ENCODE data around the gene KRTAP5-1.

The KRTAP5-1 gene

DNA sequence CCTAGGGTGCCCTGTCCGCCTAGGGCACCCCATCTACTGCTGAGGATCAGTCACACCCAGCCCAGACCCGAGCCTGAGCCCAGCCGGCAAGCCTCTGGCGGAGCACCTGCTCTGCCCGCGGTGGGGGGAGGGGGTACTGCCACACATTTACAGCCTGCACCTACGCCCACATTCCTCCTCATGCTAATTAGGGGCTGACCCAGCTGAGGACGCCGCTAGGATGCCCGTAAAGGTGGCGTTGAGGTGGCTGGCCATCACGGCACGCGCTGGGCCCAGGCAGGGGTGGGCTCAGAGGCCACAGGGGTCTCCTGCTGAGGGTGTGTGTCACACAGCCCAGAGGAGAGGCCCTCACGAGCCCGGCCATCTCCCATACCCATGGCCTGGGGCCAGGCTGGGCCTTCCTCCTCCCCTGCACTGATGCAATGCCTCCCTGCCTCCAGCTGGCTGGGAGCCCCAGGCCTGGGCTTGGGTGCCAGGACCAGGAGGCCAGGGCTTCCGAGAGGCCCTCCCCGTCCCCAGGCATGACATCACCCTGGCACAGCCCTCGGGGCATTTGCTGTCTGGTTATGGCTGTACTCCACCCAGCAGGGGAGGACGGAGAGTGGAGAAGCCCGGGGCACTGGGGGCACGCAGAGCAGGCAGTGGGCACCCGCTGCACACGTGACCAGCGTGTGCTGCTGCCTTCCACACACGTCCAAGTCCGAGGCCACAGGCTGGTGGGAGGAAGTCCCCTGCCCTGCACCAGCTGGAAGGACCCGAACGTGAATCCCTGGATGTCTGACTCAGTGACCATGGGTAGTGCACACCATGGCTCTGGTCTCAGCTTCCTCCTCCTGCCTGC, 25.8 kb downstream of the KRTAP5-1 start:
- TF ChIP-seq, protein P1, sequence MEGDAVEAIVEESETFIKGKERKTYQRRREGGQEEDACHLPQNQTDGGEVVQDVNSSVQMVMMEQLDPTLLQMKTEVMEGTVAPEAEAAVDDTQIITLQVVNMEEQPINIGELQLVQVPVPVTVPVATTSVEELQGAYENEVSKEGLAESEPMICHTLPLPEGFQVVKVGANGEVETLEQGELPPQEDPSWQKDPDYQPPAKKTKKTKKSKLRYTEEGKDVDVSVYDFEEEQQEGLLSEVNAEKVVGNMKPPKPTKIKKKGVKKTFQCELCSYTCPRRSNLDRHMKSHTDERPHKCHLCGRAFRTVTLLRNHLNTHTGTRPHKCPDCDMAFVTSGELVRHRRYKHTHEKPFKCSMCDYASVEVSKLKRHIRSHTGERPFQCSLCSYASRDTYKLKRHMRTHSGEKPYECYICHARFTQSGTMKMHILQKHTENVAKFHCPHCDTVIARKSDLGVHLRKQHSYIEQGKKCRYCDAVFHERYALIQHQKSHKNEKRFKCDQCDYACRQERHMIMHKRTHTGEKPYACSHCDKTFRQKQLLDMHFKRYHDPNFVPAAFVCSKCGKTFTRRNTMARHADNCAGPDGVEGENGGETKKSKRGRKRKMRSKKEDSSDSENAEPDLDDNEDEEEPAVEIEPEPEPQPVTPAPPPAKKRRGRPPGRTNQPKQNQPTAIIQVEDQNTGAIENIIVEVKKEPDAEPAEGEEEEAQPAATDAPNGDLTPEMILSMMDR (IDR thresholded peaks at IDR 0.05; ENCODE audit: low read depth, low read length), result no peak
- DNase-seq (ENCODE audit: extremely low read depth, low read depth), result peak; percentile 53

DNA sequence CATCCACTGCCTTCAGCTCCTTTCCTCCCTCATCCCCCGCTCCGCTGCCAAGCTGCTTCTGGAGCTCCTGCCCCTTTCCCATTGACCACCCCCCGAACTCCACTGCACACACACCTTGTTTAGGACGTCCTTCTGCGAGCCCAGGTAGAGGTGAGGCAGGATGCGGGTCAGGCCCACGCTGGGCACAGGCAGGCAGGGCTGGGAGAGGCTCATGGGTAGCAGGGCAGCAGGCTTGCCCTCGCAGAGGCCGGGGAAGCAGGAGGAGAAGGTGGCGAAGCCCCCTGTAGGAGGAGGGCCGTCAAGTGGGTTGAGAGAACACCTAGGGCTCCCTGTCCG, 26.3 kb downstream of the KRTAP5-1 start:
- no peak for DNase-seq (ENCODE audit: extremely low read depth, low read depth)
- TF ChIP-seq, protein P1 (IDR thresholded peaks at IDR 0.05; ENCODE audit: low read depth, low read length), result no peak

DNA sequence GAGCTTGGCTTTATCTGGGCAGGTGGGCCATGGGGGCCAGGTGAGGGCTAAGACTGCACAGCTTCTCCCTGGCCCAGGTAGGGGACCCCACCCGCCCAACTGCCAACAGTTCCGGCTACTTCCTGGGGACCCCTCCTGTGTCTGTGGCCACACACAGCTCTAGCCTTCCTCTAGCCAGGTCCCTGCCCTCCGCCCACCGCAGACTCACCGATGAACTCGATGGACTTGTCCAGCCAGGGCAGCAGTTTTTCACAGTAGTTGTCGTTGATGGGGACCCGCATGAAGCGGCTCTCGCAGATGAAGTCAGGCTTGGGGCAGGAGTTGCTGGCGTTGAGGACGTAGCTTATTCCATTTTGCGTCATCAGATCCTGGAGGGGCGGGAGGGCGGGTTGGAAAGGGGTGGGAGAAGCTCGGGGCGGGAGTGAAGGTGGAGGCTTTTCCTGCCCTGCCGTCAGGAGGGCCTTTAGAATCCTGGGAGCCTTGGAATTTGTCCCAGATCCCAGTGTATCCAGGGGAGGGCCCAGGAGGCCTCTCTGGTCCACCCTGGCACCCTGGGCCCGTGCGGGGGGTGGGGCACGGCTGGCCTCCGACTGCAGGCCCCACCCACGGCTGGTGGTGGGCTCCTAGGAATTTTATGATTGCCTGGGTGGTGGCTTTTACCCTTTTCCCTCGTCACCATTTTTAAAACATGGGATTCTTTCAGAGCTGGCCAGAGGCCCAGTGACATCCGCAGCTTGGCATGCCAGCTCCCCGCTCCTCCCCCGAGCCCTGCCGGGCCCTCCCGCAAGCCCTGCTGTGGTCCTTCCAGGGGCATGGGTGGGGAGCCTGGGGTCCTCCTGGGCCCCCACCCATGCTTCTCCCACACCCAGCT, 26.9 kb downstream of the KRTAP5-1 start:
- TF ChIP-seq, protein P1 (IDR thresholded peaks at IDR 0.05; ENCODE audit: low read depth, low read length), result no peak
- DNase-seq (ENCODE audit: extremely low read depth, low read depth), result peak; percentile 30

DNA sequence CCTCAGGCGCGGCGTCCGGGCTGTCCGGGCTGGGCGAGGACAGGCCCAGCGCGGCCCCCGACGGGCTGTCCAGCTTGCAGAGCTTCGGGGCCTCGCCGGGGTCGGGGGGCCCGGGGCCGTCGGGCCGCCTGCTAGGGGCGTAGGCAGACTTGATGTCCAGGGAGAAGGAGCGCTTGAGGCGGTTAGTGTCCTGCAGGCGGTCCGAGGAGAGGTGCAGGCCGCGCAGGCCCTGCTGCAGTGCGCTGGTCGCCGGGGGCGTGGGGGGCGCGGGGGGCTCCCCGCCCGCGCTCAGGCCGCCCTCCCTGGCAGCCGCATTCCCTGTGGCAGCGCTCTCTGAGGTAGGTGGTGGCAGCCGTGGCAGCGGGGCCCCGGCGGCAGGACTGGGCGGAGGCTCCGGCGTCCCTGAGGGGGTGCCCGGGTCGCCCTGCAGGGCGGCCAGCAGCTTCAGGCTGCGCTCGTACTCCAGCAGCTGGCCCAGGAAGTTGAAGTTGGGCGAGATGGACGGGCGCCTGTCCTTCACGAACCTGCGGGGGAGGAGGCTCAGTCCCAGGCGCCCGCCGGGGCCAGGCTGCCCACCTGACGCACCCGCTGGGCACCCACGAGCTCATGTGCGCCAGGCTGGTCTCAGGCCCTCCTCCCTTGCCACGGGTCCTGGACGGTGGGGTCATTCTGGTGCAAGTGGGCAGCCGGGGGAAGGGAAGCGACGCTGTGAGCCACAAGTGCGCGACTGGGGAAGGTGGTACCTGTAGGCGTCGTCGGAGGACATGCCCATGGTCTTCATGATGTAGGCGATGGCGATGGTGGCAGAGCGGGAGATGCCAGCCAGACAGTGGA, 27.8 kb downstream of the KRTAP5-1 start:
- DNase-seq (ENCODE audit: extremely low read depth, low read depth), result no peak
- TF ChIP-seq, protein P1 (IDR thresholded peaks at IDR 0.05; ENCODE audit: low read depth, low read length), result no peak

DNA sequence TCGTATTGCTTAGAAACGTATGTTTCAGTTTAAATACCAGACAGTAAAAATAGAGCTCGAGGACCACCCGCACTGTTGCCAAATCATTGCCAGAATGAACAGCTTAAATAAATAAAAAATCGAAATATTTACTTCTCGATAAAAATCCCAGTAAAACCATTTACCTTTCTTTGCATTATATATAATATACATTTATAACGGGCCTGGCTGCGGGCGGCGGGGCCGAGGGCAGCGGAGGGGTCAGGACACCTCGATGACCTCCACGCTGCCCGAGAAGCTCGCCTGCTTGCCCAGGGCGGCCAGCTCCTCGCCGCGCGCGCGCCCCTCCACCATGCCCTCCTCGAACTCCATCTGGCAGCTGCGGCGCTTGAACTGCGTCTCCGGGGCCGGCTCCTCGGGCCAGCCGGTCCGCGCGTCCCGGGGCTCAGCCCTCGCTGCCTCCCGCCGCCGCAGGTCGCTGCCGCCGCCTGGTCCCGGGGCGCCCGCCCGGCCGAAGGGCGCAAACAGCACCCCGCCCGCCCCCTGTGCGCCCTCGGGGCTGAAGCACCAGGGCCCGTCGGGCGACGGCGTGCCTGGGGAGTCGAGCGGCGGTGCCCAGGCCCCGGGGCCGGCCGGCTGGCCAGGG, 28.7 kb downstream of the KRTAP5-1 start:
- TF ChIP-seq, protein P1 (IDR thresholded peaks at IDR 0.05; ENCODE audit: low read depth, low read length), result no peak
- DNase-seq (ENCODE audit: extremely low read depth, low read depth), result no peak

DNA sequence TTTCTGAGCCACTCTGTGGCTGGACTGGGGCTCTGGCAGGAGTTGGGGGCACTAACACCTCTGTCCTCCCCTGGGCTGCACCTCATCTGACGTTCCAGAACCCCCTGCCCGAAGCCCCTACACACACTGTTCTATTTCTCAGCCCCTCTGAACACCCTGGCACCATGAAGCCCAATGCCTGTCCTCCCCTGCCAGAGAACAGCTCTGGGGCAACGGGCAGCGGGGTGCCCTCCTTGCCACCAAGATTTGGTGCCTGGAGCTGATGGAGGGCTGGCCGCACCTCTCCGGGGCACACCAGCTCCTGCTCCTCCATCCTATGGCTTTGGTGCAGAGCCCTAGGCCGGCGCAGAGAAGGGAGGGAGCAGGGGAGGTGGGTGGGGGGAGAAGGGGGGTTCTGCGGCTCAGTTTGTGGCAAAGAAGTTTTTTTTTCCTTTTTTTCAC, 29.4 kb downstream of the KRTAP5-1 start:
- TF ChIP-seq, protein P1 (IDR thresholded peaks at IDR 0.05; ENCODE audit: low read depth, low read length), result no peak
- no peak for DNase-seq (ENCODE audit: extremely low read depth, low read depth)
